ENCODE data around the gene CDK10.
"Not testable (repeated sequence)": the region's sequence is repeated elsewhere in the genome, so short reads cannot be mapped to it uniquely, and the experiment has no call there.

The CDK10 gene, protein sequence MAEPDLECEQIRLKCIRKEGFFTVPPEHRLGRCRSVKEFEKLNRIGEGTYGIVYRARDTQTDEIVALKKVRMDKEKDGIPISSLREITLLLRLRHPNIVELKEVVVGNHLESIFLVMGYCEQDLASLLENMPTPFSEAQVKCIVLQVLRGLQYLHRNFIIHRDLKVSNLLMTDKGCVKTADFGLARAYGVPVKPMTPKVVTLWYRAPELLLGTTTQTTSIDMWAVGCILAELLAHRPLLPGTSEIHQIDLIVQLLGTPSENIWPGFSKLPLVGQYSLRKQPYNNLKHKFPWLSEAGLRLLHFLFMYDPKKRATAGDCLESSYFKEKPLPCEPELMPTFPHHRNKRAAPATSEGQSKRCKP

DNA sequence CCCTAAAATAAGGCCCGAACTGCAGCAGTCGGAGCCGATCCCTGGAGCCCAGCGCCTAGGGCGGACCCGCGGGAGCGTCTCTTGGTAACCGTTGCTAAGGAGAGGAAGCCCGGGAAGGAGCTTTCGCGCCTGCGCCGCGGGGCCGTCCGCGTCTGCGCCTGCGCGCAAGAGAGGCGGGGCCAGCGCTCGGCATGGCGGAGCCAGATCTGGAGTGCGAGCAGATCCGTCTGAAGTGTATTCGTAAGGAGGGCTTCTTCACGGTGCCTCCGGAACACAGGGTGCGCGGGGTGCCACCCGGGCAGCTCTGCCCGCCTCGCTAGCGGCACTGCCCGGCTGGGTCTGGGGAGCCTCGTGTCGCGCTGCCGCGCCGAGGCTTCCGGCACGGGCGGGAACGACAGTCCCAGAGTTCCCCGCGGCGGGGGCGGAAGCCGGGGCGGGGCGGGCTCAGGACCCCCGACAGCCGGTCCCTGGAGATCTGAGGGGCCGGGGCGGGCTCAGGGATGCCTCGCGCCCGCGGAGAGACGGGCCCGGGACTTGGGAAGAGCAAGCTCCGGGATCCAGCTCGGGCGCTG, at the start of gene CDK10:
Gene CDK10 (plus strand): TSS at position 170 of the 572 bp plus-strand sequence. CDS start 22 bp downstream, at position 192.
- H3K4me3 ChIP-seq (ENCODE audit: low read depth, low read length), result peak within 1 kb of the TSS; percentile 82

DNA sequence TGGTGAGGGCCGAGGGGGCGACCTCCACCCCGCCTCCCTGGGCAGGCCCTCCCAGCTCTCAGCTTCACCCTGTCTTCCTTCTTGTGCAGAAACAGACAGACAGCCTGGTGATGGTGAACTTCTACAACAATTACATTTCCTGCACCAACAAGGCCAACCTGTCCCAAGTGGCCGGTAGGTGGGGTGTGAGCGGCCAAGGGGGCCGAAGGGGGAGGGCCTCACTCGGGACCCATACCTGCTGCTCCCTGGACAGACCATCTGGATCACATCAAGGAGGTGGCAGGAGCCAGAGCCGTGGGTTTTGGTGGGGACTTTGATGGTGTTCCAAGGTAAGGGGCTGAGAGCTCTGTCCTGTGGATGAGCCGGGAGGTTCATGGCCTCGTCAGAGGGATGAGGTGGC, 49.1 kb upstream of the CDK10 start:
- H3K4me3 ChIP-seq (ENCODE audit: low read depth, low read length), result no peak overlapping the region

DNA sequence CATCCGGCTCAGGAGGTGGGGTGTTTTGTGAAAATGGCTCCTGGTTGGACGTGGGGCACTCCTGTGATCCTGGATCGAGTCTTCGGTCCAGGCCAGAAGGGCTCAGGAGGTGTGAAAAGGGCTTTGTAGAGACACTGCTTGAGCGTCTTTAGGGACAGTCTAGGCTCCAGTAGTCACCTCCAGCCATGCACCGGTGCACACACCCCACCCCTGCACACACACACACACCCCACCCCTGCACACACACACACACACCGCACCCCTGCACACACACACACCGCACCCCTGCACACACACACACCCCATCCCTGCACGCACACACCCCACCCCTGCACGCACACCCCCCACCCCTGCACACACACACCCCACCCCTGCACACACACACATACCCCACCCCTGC, 48.0 kb upstream of the CDK10 start:
- no peak overlapping the region for H3K4me3 ChIP-seq (ENCODE audit: low read depth, low read length)

DNA sequence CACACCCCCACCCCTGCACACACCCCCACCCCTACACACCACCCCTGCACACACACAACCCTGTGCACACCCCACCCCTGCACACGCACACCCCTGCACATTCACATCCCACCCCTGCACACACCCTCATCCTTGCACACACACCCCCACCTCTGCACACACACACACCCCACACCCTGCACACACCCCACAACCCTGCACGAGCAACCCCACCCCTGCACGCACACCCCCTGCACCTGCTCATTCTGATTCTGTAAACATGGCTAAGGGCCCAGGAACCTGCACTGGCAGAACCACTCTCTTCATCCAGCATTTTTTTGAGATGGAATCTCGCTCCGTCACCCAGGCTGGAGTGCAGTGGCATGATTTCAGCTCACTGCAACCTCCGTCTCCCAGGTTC, 47.1 kb upstream of the CDK10 start:
- no peak overlapping the region for H3K4me3 ChIP-seq (ENCODE audit: low read depth, low read length)

DNA sequence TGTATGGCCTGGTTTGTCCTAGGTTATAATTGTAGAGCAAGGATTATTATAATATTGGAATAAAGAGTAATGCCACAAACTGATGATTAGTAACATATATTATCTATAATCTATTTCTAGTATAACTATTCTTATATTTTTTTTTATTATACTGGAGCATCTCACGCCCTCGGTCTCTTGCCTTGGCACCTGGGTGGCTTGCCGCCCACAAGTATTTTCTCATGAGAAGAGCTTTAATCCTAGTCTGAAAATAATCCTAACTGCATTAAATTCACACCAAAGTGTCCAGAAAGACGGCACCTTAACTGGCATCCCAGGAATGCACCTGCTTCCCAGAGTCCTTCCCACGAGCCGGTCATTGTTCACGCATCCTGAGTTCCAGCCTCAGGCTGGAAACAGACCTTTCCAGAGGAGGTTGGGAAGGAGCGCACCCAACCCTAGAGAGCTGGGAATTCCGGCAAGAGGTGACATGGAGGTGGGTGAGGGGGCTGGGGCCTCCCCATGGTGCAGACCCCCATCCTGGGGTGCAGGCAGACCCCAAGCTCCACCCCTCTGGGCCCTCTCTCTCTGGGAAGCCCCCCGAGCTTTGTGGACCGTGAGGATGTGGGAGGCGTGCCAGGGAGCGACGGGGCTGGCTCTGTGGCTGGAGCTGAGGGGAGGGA, 44.9 kb upstream of the CDK10 start:
- H3K4me3 ChIP-seq (ENCODE audit: low read depth, low read length), result no peak overlapping the region

DNA sequence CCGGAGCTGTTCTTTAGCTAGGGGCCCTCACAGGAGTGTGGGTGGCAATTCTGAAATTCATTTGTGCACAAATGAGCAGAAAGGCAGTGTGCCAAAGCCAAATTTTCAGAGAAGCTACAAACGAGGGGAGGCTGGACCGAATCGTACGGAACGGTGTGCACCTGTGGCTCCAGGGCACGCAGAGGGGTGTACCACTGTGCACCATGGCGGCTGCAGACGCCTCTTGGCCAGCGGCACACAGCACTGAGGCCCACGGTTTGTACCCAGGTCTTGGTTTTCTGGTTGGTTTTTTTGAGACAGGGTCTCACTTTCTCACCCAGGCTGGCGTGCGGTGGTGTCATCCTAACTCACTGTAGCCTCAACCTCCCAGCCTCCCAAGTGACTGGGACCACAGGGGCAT, 43.9 kb upstream of the CDK10 start:
- no peak overlapping the region for H3K4me3 ChIP-seq (ENCODE audit: low read depth, low read length)

DNA sequence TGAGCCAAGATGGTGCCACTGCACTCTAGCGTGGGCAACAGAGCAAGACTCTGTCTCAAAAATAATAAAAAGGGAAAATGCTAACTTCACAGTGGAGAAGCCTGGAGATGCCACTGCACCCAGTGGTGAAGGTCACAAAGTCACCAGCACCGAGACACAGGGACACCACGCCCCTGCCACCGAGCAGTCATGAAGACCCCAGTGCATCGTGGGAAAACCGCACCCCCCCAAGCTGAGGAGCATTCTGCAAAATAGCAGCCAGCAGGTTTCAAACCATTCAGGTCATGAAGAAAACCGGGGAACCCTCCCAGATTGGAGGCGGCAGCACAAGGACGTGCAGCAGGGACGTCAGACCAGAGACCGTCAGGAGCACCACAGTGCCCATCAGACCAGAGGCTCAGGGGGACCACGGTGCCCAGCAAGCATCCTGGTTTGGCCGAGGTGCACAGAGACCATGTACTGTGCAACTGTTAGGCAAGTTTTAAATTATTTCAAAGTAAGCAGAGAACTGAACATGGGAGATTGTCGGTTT, 42.7 kb upstream of the CDK10 start:
- H3K4me3 ChIP-seq (ENCODE audit: low read depth, low read length), result no peak overlapping the region

DNA sequence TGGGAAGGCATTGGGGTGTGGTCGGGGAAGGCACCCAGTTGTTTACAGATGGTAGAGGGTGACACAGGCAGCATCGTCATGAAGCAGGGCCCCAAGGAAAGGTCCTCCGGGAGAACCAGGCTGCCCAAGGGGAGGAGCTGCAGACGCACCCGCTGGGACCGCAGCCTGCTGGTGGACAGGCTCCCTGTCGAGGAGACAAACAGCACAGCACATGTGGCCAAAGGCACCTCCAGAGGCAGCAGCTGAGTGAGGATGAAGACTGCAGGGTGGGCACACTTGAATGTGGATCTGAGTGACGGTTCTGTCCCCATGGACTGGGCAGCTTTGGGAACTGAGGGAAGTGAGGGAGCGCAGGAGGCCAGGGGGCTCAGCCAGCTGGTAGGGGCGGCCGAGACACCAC, 41.4 kb upstream of the CDK10 start:
- H3K4me3 ChIP-seq (ENCODE audit: low read depth, low read length), result no peak overlapping the region

DNA sequence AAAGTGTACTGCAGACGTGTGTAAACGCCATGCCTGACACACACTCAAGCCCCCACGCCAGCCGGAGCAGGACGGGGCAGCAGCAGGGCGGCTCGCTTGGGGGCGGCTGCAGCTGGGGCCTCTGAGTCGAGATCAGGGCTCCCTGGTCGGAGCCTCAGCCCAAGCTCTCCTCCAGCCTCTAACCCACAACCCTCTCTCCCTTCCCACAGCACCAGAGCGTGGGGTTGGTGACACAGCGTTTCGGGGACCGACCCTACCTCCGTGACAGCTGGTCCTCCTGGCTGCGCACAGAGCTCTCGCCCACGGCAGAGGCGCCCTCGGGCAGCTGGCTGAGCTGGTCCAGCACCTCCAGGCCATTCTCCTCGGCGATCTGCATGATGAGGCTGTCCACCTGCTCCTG, 40.2 kb upstream of the CDK10 start:
- H3K4me3 ChIP-seq (ENCODE audit: low read depth, low read length), result no peak overlapping the region

DNA sequence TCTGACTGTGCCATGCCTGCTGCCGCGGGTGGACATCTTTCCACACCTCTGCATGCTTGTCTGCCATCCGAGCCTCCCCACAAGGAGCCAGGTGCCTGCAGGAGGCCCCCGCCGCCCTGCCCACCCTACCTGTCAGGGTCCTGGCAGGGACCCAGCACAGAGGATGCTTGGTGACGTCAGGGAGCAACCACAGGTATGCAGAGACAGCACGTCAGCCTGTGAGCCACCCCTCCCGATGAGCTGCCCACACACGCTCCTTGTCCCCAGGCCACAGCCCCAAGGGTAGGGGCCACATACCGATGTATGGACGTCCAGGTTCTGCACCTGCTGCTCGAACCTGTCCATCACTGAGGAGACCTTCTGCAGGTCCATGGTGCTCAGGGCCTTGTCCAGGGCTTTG, 39.6 kb upstream of the CDK10 start:
- H3K4me3 ChIP-seq (ENCODE audit: low read depth, low read length), result no peak overlapping the region

DNA sequence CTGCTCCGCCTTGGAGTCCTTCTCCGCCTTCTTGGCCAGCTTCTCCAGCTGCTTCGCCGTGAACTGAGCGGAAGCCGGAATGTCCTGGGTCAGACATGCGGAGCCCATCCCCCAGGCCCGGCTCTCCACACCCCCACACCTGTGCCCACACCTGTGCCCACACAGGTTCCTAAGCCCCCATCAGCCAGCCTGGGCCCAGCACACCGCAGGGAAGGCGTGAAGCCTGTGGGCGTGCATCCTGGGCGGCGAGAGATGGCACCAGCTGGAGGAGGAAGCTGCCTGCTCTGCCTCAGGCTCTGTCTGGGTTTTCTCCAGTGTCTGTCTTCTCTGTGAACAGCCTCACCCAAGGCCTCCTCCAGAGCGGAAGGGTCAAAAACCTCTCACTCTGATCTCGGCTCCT, 34.9 kb upstream of the CDK10 start:
- H3K4me3 ChIP-seq (ENCODE audit: low read depth, low read length), result no peak overlapping the region

DNA sequence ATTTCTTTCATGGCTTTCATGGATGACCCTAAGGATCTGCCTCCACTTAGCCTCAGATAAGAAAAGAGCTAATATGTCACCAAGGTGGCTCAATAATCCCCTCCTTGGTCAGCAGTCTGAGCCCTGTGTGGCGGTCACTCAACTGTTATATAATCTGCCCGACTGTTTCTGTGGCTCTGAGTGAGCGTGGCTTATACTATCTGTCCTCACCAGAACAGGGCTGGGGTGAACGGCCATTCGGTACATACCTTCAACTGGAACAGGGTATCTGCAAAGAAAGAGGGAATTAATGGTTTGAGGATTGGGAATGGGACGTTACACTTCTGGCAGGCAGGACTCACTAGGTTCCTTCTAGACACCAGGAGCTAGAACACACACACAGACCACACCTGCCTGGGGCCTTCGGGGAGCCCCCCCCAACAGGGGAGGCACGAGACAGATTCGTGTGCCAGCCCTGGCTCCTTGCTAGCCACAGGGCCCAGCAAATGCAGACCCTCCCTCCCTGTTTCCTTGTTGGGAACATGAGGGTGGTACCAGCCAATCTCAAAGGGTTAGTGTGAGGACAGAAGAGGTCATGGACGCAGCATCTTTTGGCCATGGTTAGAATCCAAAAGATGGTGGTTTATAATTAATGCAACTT, 32.7 kb upstream of the CDK10 start:
- no peak overlapping the region for H3K4me3 ChIP-seq (ENCODE audit: low read depth, low read length)

DNA sequence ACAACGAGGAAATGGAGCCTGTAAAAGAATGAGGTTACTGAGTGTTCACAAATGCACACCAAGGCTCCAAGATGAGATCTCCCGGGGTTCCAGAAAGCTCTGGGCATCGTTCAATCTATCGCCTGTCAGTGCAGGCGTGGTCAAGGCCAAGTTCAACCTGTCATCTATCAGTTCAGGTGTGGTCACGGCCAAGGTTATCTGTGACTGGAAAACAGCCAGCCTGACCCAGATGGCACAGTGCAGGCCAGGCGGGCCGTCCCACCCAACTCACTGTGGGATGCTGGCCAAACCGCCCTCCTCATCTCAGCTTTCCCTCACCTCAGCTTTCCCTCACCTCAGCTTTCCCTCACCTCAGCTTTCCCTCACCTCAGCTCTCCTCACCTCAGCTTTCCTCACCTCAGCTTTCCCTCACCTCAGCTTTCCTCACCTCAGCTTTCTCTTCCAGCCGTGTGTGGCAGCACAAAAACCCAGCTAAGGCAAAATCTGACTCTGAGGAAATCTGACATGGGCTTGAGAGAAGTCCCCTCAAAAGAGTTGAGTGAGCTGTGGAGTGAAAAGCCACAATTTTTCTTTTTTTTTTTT, 31.3 kb upstream of the CDK10 start:
- no peak overlapping the region for H3K4me3 ChIP-seq (ENCODE audit: low read depth, low read length)

DNA sequence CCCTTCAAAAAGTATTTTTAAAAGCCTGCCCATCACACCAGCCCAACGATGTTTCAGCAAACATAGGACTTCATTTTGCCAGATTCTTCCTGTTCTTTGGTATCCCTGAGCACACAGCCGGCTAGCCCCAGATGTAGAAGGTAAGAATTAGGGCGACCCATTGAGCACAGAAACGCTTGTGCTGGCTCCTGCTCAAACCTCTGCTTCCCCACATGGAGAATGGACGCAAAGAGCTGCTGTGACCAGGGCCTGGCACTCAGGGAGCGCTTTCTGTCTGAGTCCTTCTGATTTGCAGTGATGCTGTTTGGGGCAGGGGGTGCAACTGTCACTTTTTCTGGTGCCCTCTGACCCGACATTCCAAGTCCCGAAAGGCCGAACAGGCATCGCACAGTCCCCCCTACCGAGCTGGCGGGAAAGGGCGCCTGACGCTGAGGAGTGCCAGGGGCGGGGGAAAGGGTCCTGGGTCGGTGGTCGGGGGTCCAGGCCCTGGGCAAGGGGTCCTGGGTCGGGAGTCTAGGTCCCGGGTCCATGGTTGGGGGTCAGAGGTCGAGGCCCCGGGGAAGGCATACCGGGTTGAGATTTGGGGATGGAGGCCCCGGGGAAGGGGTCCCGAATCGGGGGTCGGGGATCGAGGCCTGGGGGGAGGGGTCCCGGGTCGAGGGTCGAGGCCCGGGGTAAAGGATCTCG, 29.9 kb upstream of the CDK10 start:
- peak overlapping the region; percentile 87 for H3K4me3 ChIP-seq (ENCODE audit: low read depth, low read length)

DNA sequence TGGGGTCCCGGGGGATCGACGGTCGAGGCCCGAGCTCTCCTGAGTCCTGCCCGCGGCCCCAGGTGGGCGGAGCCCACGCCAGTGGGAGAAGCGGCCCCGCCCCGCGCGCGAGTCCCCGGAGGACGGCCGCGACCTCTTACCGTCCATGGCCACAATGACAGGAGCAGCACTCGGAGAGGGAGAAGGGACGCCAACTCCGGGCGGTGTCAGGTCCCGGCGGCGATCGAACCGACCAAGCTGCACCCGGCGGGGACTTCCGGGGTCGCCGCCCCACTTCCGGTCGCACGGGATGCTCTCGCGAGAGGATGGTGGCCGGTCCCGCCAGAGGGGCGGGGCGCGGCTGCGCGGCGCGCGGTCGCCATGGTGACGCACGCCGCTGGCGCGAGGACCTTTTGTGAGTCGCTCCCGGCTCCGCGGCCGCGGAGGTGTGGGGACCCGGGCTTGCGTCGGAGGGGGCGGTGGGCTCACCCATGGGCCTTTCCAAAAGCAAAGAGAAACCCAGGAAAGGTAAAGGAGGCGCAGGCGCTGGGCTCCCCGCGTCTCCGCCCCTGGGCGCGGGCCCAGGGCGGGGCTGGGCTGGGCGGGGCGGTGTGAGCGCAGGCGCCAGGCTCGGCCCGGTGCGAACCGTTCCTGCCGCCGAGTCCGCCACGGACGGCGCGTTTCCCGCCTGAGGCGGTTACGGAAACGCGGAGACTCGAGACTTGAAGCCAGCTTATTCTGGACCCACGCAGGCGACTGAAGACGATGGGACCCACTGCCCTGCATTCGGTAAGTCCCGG, 28.9 kb upstream of the CDK10 start, which contains the start of the genes CHMP1A and SPATA33:
Gene CHMP1A (minus strand): TSS at position 267 of the 779 bp plus-strand sequence. CDS start 120 bp downstream, at position 147.
Gene SPATA33 (plus strand): TSS at position 395 of the 779 bp plus-strand sequence. CDS start 76 bp downstream, at position 471.
- peak within 1 kb of the TSS; percentile 87 for H3K4me3 ChIP-seq (ENCODE audit: low read depth, low read length)

DNA sequence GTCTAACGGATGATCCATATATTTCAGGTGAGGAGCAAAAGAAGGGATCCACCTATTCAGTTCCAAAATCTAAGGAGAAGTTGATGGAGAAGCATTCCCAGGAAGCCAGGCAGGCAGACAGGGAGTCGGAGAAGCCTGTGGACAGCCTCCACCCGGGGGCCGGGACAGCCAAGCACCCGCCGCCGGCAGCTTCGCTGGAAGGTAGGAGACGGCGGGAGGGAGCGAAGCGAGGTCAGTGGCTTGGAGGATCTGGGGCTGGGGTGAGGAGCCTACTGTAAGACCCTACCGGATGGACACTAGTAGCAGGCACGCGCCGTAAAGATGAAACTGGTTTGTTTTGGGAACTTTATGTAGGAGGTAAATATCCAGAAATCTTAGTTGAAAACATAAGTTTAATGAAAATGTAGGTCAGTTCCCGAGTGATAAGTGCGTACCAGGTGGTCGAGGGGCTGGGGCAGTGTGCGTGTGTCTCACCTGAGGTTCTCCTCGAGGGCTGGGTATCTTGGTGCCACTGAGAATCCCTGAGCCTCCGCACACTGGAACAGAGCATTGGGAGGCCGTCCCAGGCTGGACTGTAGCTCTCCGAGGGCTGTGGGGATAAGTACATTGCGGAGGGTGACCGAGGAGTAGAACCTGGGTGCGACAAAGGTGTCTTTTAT, 28.1 kb upstream of the CDK10 start:
- peak overlapping the region; percentile 87 for H3K4me3 ChIP-seq (ENCODE audit: low read depth, low read length)

DNA sequence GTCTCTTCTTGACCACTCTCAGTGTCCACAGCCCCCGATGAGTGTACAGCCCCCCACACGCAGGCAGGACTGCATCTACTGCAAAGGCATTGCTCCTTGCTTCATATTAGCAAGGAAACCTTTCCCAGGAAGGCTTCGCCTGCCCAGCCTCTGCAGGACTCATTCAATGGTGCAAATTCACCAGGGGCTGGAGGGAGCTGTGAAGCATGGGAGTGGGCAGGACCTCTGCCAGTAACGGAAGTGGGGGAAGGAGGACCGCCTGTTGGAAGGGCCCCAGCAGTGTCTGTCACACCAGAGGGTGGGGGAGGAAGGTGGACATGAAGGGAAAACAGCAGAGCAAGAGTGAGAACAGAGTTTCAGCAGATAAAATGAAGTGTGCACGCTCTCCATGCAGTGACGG, 26.3 kb upstream of the CDK10 start:
- H3K4me3 ChIP-seq (ENCODE audit: low read depth, low read length), result no peak overlapping the region

DNA sequence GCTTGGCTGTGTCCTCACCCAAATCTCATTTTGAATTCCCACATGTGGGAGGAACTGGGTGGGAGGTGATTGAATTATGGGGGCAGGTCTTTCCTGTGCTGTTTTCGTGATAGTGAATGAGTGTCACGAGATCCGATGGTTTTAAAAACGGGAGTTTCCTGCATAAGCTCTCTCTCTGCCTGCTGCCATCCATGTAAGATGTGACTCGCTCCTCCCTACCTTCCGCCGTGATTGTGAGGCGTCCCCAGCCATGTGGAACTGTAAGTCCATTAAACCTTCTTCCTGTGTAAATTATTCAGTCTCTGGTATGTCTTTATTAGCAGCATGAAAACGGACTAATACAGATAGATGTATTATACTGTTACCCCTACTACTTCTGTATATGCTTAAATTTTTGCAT, 25.3 kb upstream of the CDK10 start:
- no peak overlapping the region for H3K4me3 ChIP-seq (ENCODE audit: low read depth, low read length)

DNA sequence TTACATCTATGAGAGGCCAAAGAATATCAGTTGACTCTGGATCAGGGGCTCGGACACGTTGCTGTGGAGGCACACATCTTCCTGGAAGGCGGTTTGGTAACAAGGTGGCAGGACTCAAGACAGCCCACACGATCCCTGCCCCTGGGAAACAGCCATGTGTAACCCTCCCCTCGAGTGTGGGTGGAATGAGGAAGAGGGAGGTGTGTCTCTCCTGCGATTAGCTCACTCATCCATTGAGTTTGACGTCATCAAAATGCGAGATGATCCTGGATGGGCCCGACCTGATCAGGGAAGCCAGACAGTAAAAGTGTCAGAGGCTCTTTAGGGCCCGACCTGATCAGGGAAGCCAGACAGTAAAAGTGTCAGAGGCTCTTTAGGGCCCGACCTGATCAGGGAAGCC, 22.3 kb upstream of the CDK10 start:
- not testable (repeated sequence) for H3K4me3 ChIP-seq (ENCODE audit: low read depth, low read length)
